ENCODE data around the gene CXCL8.

CXCL8 gene

GRCh38 chr4:73751166-73751565 is 10.8 kb downstream of the CXCL8 start:
- TF ChIP-seq, protein P1, sequence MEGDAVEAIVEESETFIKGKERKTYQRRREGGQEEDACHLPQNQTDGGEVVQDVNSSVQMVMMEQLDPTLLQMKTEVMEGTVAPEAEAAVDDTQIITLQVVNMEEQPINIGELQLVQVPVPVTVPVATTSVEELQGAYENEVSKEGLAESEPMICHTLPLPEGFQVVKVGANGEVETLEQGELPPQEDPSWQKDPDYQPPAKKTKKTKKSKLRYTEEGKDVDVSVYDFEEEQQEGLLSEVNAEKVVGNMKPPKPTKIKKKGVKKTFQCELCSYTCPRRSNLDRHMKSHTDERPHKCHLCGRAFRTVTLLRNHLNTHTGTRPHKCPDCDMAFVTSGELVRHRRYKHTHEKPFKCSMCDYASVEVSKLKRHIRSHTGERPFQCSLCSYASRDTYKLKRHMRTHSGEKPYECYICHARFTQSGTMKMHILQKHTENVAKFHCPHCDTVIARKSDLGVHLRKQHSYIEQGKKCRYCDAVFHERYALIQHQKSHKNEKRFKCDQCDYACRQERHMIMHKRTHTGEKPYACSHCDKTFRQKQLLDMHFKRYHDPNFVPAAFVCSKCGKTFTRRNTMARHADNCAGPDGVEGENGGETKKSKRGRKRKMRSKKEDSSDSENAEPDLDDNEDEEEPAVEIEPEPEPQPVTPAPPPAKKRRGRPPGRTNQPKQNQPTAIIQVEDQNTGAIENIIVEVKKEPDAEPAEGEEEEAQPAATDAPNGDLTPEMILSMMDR (IDR thresholded peaks at IDR 0.05; ENCODE audit: insufficient read depth, low read depth, low read length, missing control alignments) = no peak

DNA sequence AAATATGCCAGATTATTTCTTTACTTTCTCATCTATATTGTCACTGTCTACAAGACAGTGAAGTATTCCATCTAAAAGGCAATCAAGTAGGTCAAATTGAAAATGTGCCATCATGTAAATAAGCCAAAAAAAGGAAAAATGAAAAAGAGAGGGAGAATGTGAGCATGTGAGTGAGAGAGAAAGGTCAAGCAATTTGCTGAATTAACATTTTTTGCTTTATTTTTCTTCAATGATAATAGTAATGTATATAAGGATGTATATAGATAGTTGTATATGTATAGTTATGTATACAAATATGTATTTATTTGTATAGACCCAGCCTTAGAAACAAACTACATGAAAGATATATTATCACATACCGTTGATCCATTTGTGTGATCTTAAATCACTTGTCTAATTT is 11.5 kb downstream of the CXCL8 start:
- no peak overlapping the region for H3K4me3 ChIP-seq (ENCODE audit: low read length)
- TF ChIP-seq, protein P1 (IDR thresholded peaks at IDR 0.05; ENCODE audit: insufficient read depth, low read depth, low read length, missing control alignments) = no peak
- no peak for DNase-seq (ENCODE audit: low read depth)

More at GRCh38 chr4:73751166-73751565, 10.8 kb downstream of the CXCL8 start:
- no peak overlapping the region for H3K4me3 ChIP-seq (ENCODE audit: low read length)
- no peak for DNase-seq (ENCODE audit: low read depth)

- no peak overlapping the region for H3K4me3 ChIP-seq (ENCODE audit: low read length)
- no peak for DNase-seq (ENCODE audit: low read depth)
- TF ChIP-seq, protein P1 (IDR thresholded peaks at IDR 0.05; ENCODE audit: insufficient read depth, low read depth, low read length, missing control alignments) = no peak
These were observed 12.1 kb downstream of the CXCL8 start for GRCh38 chr4:73752424-73752823.

DNA sequence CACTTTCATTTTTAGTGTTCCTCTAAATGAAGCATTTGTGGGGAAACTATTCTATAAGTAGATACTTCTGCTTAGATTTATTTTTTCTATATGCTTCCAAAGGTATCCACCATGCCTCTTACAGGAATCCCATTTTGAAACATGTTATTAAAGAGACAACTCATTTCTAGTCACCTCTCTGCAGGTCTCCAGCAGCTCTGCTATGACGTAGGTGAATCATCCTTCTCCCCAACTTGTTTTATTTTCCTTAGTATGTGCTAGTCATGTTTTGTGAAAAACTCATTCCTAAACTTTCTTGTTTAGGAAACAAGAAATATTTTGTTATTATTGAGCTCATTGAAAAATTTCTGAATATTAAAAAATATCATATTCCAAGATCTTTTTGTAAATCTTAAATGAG is 12.8 kb downstream of the CXCL8 start:
- no peak overlapping the region for H3K4me3 ChIP-seq (ENCODE audit: low read length)
- peak; percentile 50 for DNase-seq (ENCODE audit: low read depth)
- TF ChIP-seq, protein P1 (IDR thresholded peaks at IDR 0.05; ENCODE audit: insufficient read depth, low read depth, low read length, missing control alignments) = no peak

DNA sequence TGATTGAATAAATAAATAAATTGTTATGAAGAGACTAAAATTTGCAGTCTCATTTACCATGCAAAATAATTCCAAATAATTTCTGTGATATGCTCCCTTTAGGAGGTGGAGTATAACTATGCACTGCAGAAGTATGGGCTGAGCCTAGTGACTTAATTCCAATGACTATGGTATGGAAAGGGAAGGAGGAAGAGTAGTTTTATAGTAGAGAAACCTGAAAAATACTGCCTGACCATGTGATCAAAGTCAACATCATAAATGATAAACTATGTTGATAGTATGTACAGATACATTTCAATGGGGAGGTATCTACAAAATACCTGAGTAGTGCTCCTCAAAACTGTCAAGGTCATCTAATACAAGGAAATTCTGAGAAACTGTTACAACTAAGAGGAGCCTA is 14.6 kb downstream of the CXCL8 start:
- TF ChIP-seq, protein P1 (IDR thresholded peaks at IDR 0.05; ENCODE audit: insufficient read depth, low read depth, low read length, missing control alignments) = no peak
- H3K4me3 ChIP-seq (ENCODE audit: low read length) = no peak overlapping the region
- DNase-seq (ENCODE audit: low read depth) = no peak

GRCh38 chr4:73759357-73759756 is 19.0 kb downstream of the CXCL8 start:
- H3K4me3 ChIP-seq (ENCODE audit: low read length) = no peak overlapping the region
- TF ChIP-seq, protein P1 (IDR thresholded peaks at IDR 0.05; ENCODE audit: insufficient read depth, low read depth, low read length, missing control alignments) = no peak
- DNase-seq (ENCODE audit: low read depth) = no peak

DNA sequence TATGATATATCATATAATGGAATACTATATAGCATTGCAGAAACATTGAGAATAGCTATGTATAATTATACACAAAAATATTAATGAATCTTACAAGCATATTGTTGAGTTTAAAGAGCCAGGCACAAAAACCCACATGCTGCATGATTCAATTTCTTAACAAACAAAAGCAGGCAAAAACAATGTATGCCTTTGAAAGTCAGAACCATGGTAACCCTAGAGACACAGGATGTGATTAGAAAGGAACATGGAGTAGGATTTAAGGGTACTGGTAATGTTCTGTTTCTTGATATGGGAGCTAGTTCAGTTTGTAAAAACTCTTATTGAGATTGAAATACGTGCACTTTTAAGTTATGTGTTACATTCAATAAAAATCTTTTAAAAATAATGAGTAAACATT is 21.5 kb downstream of the CXCL8 start:
- TF ChIP-seq, protein P1 (IDR thresholded peaks at IDR 0.05; ENCODE audit: insufficient read depth, low read depth, low read length, missing control alignments) = no peak
- DNase-seq (ENCODE audit: low read depth) = no peak

More for the DNA sequence above, 21.5 kb downstream of the CXCL8 start:
- no peak overlapping the region for H3K4me3 ChIP-seq (ENCODE audit: low read length)
